GM21367 (cell line): ENCODE data around the gene PGLYRP2.

Experiments used
- ATAC-seq: cut with Tn5 transposase; IDR thresholded peaks from one replicate; pipeline ENCODE4 v1.9.1; 2021; ENCODE audit not compliant: unreplicated experiment

Gene PGLYRP2

DNA sequence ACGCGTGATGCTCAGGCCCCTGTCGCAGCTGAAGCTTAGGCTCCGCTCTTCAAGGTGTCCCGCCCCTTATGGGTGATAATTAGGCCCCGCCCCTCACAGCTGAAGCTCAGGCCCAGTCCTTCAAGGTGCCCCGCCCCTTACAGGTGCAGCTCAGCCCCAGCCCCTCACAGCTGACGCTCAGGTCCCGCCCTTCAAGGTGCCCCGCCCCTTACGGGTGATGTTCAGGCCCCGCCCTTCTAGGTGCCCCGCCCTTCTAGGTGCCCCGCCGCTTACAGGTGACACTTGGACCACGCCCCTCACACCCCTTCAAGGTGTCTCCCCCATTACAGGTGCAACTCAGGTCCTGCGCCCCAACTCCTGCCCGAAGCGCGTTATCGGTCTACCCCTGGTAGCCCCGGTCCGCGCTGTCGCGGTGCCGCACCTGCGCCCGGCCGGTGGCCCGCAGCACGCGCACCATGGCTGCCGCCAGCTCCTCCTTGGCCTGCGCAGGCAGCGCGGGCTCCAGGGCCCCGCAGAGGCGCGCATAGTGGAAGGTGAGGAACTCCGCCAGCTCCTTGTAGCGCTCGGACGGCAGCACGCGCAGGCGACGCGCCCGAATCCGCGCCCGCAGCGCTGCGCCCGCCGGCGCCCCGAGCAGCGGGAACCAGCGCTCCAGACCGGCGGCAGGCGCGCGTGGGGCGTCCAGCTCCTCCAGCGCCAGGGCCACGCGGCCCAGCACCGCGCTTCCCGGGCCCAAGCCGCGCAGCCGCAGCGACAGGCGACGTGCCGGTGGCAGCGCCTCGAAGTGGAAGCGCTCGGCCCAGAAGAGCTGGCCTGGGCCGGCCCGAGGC, 22.2 kb downstream of the PGLYRP2 start:
- ATAC-seq: no peak

- ATAC-seq: no peak
Measured at GRCh38 chr19:15456441-15456840, 22.9 kb downstream of the PGLYRP2 start.

GRCh38 chr19:15455996-15456395, 23.3 kb downstream of the PGLYRP2 start:
- no peak for ATAC-seq

DNA sequence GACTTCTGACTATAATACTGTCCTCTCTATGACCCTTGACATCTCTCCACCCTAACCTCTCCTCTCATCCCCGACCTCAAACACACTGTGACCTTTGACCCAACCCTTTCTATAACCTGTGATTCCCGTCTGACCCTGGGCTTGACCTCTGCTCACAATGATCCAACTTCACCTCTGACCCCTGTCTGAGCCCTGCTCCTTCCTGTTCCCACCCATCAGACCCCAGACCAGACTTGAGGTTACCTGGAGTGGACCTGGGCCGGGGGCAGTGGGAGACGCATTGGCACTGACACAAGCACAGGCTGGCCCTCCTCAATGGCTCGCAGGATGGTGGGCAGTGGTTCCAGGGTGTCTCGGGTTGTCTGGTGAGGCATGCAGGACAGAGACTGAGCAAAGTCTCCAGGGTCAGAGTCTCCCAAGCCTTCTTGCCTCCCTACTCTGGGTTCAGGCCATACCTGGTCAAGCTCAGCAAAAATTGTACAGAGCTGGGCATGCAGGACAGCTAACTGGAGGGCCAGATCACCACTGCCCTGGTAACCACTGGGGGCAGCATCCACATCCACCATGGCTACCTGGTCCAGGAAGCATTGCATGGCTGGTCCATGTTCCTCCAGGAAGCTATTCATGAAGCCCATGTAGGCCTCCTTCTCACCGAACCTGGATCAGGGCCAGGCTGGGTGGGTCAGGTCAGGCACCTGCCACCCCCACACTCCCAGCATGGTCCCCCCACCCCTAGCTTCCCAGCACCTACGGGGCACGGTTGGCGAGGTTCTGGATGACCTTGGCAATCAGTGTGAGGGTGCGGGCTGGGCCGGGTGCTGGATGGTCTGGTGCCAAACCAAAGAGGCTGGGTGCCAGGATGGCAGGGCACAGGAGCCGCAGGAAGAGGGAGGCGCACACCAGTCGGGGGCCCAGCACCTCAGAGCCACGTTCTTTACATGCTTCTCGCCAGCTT, 25.1 kb downstream of the PGLYRP2 start:
- ATAC-seq: no peak

DNA sequence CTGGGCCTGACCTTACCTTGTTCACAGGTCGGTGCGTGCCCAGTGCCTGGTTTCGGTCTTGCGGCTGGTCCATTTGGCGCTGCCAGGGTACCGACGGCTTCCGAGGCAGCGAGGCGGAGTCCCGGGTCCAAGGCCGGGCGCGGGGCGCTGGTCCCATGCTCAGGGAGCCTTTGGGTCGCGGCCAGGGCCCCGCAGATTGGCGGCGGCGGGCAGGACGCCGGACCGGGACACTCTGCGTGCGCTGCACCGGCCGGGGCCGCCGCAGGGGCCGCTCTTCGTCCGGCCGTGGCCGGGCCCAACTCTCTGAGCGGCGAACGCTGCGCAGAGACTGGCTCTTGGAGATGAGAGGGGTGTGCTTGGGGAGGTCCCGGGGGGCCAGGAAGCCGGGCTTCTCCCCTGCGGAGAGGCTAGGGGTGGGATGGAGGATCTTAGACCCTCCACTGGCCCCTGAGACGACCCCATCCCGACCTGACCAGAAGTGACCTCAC, 26.2 kb downstream of the PGLYRP2 start:
- ATAC-seq: no peak

- ATAC-seq: no peak
Measured at GRCh38 chr19:15452111-15453047, 26.9 kb downstream of the PGLYRP2 start.

DNA sequence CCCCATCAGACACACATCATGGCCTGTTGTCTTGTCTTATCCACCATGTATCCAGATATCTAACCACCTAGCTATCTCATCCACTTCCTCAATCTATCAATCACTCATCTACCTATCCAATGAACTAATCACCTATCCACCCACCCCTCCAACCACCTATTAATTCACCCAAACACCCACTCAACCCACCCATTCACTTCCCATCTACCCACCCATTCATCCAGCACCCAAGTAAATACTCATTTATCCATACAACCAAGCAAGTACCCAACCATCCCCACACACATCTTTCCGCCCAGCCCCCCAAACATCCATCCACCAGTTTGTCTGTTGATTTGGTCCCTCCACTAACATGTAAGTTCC, 28.8 kb downstream of the PGLYRP2 start:
- no peak for ATAC-seq

DNA sequence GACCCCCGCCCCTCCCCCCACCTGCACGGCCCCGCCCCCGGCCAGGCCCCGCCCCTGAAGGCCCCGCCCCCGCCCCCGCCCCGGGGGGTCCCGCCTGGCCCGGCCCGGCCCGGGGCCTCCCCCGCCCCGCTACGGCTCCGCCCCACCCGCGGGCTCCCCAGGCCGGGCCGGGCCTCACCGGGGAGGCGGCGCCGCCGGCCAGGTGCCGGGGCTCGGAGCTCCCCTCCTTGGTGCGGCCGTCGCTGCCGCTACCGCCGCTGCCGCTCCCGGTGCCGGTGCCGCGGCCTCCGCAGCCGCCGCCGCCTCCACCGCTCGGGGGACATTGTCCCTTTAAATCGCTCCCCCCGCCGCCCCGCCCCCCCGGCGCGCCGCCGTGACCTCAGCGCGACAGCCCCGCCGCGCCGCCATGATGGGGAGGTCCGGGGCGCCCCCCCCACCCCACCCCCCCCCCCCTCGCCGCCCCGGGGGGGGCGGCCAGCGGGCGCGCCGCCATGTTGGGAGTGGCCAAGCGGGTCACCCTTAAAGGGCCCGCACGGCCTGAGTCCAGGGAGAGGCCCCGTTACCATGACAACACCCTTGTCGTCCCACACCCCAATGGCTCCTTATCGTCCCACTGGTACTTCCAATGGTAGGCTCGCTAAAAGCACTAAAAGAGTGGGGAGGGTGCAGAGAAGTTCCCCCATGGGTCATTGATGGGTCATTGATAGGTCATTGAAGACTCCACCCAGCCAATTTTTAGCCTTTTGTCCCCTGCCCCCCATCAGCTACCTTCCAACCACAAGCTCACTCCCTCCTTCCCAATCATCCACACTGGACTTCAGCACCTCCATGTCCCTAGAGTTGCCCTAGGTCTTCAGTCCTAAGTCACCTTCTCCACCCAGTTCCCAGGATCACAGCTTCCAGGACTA, 29.4 kb downstream of the PGLYRP2 start, which contains the start of gene WIZ:
Gene WIZ (minus strand): TSS at position 337 of the 908 bp plus-strand sequence. CDS start 1,649 bp downstream, outside the sequence.
- no peak for ATAC-seq

- no peak for ATAC-seq
Measured at GRCh38 chr19:15448778-15449619, 30.3 kb downstream of the PGLYRP2 start.

GRCh38 chr19:15448044-15448777, 31.1 kb downstream of the PGLYRP2 start:
- no peak for ATAC-seq

DNA sequence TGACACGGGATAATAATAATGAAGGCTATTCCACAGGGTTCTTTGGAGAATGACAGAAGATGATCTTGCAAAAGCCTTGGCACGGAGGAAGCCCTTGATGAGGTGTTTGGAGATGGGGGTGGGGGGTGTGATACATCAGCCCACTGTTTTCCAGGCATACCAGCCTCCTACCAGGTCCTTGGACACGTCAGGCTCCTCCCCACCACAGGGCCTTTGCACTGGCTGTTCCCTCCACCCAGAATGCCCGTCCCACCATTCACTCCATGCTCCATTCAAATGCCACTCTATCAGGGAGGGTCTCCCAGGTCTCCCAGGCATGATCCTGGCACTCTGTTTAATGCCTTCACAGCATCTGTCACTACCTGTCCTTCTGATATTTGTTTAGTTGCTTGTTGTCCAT, 32.2 kb downstream of the PGLYRP2 start:
- no peak for ATAC-seq

- no peak for ATAC-seq
Measured at GRCh38 chr19:15445807-15446376, 33.4 kb downstream of the PGLYRP2 start.

- ATAC-seq: no peak
Measured at GRCh38 chr19:15445227-15445605, 34.1 kb downstream of the PGLYRP2 start.

DNA sequence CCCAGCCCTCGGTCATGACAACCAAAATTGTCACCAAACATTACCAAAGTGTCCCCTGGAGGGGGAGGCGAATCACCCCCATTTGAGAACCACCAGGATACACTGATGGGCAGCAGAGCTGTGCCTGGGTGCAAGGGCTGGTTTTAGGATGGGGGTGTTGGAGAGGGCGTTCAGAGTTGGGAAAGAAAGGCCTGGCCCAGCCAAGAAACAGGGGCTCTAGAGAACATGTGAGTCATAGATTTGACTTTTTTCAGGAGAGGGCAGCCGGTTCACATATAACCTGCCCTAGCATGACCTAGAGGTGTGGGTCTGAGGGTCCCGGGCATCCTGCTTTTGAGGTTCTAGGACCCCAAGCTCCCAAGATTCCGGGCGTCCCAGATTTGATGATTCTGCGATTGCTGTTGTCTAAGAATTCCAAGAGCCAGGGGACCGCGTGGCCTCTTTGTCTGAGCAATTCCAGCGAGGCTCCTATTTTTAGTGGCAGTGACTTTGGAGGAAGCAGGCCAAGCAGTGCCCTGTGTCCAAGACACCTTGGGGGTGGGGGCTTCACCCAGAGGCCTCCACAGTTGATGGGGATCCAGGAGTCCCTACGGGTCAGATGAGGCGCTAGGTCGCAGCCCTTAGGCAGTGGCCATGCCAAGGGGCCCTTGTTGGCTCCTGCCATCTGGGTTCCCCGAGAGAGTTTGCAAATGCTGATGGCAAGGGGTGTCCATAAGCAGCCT, 34.6 kb downstream of the PGLYRP2 start:
- ATAC-seq: no peak

DNA sequence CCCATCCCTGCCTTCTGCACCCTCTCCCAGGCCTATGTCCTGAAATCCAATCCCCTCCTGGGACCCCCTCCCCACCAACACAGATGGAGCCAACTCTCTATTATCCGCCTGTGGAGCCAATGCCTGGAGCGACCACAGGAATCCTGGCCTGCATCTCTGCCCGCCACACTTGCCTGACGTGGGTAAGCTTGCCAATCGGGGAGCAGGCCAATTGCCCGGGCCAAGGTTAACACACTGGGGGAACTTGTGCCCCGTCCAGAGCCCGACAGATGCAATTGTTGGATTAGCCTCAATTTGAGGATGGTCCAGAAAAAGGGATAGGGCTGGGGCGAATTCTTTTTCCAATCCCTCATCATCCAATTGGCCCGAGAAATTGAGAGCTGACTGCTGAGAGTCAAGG, 35.5 kb downstream of the PGLYRP2 start:
- ATAC-seq: no peak

- ATAC-seq: no peak
Measured at GRCh38 chr19:15443325-15443724, 36.0 kb downstream of the PGLYRP2 start.
